H9 (cell line): ENCODE results near the gene PPARA. TPM values are rescaled to one million over a fixed set of nuclear protein-coding genes. Genes with fewer than 3 reads are reported as not detected.
A peak's percentile ranks its signal among the peaks of the same experiment; 100 is the strongest.

ENCODE experiments used
- DNase-seq: peaks from one replicate; pipeline ENCODE4 v3.0.0-alpha.2; 2017
- H2AFZ ChIP-seq: one replicate; pipeline ENCODE4 v1.6.1; 2013; ENCODE audit warnings: mild to moderate bottlenecking, low read length, control low read depth, moderate library complexity
- H2AK5ac ChIP-seq: 2 replicates; pipeline ENCODE4 v1.6.1; 2013; ENCODE audit warnings: low read length, control low read depth, mixed read lengths; ENCODE audit not compliant: insufficient read length
- H2BK120ac ChIP-seq: one replicate; pipeline ENCODE4 v1.6.1; 2013; ENCODE audit warnings: low read depth, mild to moderate bottlenecking, low read length, control low read depth, inconsistent platforms; ENCODE audit not compliant: poor library complexity, severe bottlenecking
- H2BK12ac ChIP-seq: 2 replicates; pipeline ENCODE4 v1.6.1; 2013; ENCODE audit warnings: low read length, control low read depth, mixed read lengths, low read depth; ENCODE audit not compliant: insufficient read length
- H2BK15ac ChIP-seq: 2 replicates; pipeline ENCODE4 v1.6.1; 2013; ENCODE audit warnings: low read depth, low read length, control low read depth
- H2BK20ac ChIP-seq: one replicate; pipeline ENCODE4 v1.6.1; 2013; ENCODE audit warnings: low read depth, mild to moderate bottlenecking, low read length, control low read depth, inconsistent platforms; ENCODE audit not compliant: poor library complexity, severe bottlenecking
- H2BK5ac ChIP-seq: 2 replicates; pipeline ENCODE4 v1.6.1; 2013; ENCODE audit warnings: low read length, control low read depth, mixed read lengths; ENCODE audit not compliant: insufficient read length
- H3K14ac ChIP-seq: 2 replicates; pipeline ENCODE4 v1.6.1; 2013; ENCODE audit warnings: low read length, control low read depth; ENCODE audit not compliant: insufficient read depth
- H3K18ac ChIP-seq: 2 replicates; pipeline ENCODE4 v1.6.1; 2013; ENCODE audit warnings: low read depth, mild to moderate bottlenecking, mixed read lengths, low read length, control low read depth; ENCODE audit not compliant: insufficient read length
- H3K23ac ChIP-seq: 2 replicates; pipeline ENCODE4 v1.6.1; 2013; ENCODE audit warnings: low read length, control low read depth, mixed read lengths, low read depth; ENCODE audit not compliant: insufficient read length
- H3K23me2 ChIP-seq: 2 replicates; pipeline ENCODE4 v1.6.1; 2013; ENCODE audit warnings: low read depth, mild to moderate bottlenecking, mixed read lengths, low read length, control low read depth; ENCODE audit not compliant: insufficient read length, poor library complexity, severe bottlenecking
- H3K27ac ChIP-seq: 2 replicates; pipeline ENCODE4 v1.5.1; 2013; ENCODE audit warnings: low read length, control low read depth, mixed read lengths, low read depth; ENCODE audit not compliant: insufficient read length
- H3K27me3 ChIP-seq: 2 replicates; pipeline ENCODE4 v1.6.1; 2013; ENCODE audit warnings: low read length, control low read depth, inconsistent platforms; ENCODE audit not compliant: insufficient read depth
- H3K4ac ChIP-seq: 2 replicates; pipeline ENCODE4 v1.6.1; 2013; ENCODE audit warnings: low read depth, mild to moderate bottlenecking, control low read depth, inconsistent platforms, low read length, moderate library complexity
- H3K4me1 ChIP-seq: 2 replicates; pipeline ENCODE4 v1.6.1; 2013; ENCODE audit warnings: low read length, control low read depth, inconsistent platforms; ENCODE audit not compliant: insufficient read depth
- H3K4me2 ChIP-seq: 2 replicates; pipeline ENCODE4 v1.6.1; 2013; ENCODE audit warnings: low read length, control low read depth, mixed read lengths; ENCODE audit not compliant: insufficient read length, insufficient read depth
- H3K56ac ChIP-seq: 2 replicates; pipeline ENCODE4 v1.6.1; 2013; ENCODE audit warnings: low read depth, mild to moderate bottlenecking, mixed read lengths, low read length, control low read depth; ENCODE audit not compliant: insufficient read length
- H3K79me1 ChIP-seq: 2 replicates; pipeline ENCODE4 v1.6.1; 2013; ENCODE audit warnings: low read depth, mild to moderate bottlenecking, moderate library complexity, low read length, control low read depth, inconsistent platforms; ENCODE audit not compliant: insufficient read depth, poor library complexity, severe bottlenecking
- H3K79me2 ChIP-seq: 2 replicates; pipeline ENCODE4 v1.6.1; 2013; ENCODE audit warnings: low read length, control low read depth, inconsistent platforms; ENCODE audit not compliant: insufficient read depth
- H3K9ac ChIP-seq: 2 replicates; pipeline ENCODE4 v1.6.1; 2013; ENCODE audit warnings: low read length, control low read depth, mixed read lengths; ENCODE audit not compliant: insufficient read length; ENCODE audit errors: extremely low read depth
- H3K9me3 ChIP-seq: one replicate; pipeline ENCODE4 v1.6.1; 2013; ENCODE audit warnings: low read depth, low read length, inconsistent platforms; ENCODE audit not compliant: control insufficient read depth
- H3T11ph ChIP-seq: one replicate; pipeline ENCODE4 v1.6.1; 2013; ENCODE audit warnings: mild to moderate bottlenecking, low read length, control low read depth, inconsistent platforms
- H4K20me1 ChIP-seq: one replicate; pipeline ENCODE4 v1.6.1; 2013; ENCODE audit not compliant: control insufficient read depth, insufficient read length, insufficient read depth
- H4K5ac ChIP-seq: 2 replicates; pipeline ENCODE4 v1.6.1; 2013; ENCODE audit warnings: low read depth, mild to moderate bottlenecking, mixed read lengths, low read length, control low read depth; ENCODE audit not compliant: insufficient read length
- H4K8ac ChIP-seq: replicated peaks from 2 replicates; pipeline ENCODE4 v1.6.1; 2013; ENCODE audit warnings: low read length, control low read depth, mixed read lengths, low read depth; ENCODE audit not compliant: insufficient read length
- H4K91ac ChIP-seq: 2 replicates; pipeline ENCODE4 v1.6.1; 2013; ENCODE audit warnings: low read depth, mild to moderate bottlenecking, moderate library complexity, mixed read lengths, low read length, control low read depth; ENCODE audit not compliant: insufficient read length
- H3K27ac Mint-ChIP-seq, 3 experiments: 2 replicates in 2 of 3; 3 replicates in 1 of 3; pipeline ENCODE4 v1.8.0; 2020 to 2021; ENCODE audit warnings: mixed read lengths in 3 of 3, mild to moderate bottlenecking in 1 of 3, moderate library complexity in 1 of 3
- H3K27me3 Mint-ChIP-seq: 2 replicates; pipeline ENCODE4 v1.8.0; 2021; ENCODE audit warnings: low read depth, mild to moderate bottlenecking, moderate library complexity, mixed read lengths
- H3K36me3 Mint-ChIP-seq, 3 experiments: 2 replicates in 2 of 3; 3 replicates in 1 of 3; pipeline ENCODE4 v1.8.0; 2020 to 2021; ENCODE audit warnings: low read depth in 3 of 3, mixed read lengths in 3 of 3; ENCODE audit not compliant: insufficient read depth in 1 of 3
- H3K4me1 Mint-ChIP-seq, 2 experiments: 2 replicates each; pipeline ENCODE4 v1.8.0; 2020; ENCODE audit warnings: mixed read lengths in 2 of 2
- H3K4me3 Mint-ChIP-seq, 2 experiments: 2 replicates in 1 of 2; 3 replicates in 1 of 2; pipeline ENCODE4 v1.8.0; 2020 to 2021; ENCODE audit warnings: mild to moderate bottlenecking in 2 of 2, mixed read lengths in 2 of 2, moderate library complexity in 1 of 2
- H3K9me3 Mint-ChIP-seq, 2 experiments: 2 replicates in 1 of 2; 3 replicates in 1 of 2; pipeline ENCODE4 v1.8.0; 2020; ENCODE audit warnings: mild to moderate bottlenecking in 2 of 2, mixed read lengths in 2 of 2, moderate library complexity in 1 of 2
- WGBS: extraction: QIAGEN DNeasy Blood & Tissue Kit; methylation state at CpG from one replicate; pipeline ENCODE4 v1.1.7; 2013; ENCODE audit warnings: missing lambda C conversion rate, low lambda C conversion rate, mixed read lengths; ENCODE audit not compliant: insufficient read length; ENCODE audit errors: extremely low coverage; 5-methylcytosine and 5-hydroxymethylcytosine counted together
- total RNA-seq: library from RNA; stranded (reverse); gene quantifications from 2 replicates; pipeline ENCODE4 v1.2.1, GENCODE V29; 2021
- TF ChIP-seq, protein P1 (sequence below): fragments of 200-600 bp; sonication (generic); conservative IDR thresholded peaks from 3 replicates; pipeline ENCODE4 v1.8.0; 2021; ENCODE audit warnings: antibody characterized with exemption, mild to moderate bottlenecking

PPARA gene
- total RNA-seq, 1 experiment from 2014 or later: 7.3 TPM

DNA sequence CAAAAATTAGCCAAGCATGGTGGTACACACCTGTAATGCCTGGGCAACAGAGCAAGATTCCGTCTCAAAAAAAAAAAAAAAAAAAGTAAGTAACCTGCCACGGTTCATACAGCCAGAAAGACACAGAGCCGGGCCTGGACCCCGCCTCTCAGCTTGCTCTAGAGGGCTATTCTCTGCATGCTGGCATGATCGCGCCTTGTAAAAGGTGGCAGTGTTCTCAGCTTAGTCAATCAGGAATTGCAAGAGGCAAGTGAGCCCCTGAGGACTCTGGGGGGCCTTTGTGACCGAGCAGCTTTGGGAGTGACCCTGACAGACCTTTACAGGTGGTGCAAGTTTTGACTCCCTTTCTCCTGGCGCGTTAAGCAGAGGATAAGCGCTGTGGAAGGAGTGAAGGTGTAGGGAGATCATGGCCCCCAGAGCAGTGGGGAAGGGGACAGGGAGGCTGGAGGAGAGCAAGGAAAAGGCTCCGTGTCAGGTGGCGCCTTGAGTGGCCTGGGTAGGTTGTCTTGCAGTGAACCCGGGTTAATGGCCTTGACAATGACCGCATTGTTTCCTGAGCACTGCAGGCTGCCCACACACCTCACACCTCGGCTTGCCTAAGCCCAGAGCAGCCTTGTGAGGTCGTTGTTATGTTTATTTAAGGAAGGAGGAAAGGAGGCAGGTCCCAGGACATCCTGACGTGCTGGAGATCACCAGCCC is 50.9 kb downstream of the PPARA start:
- H3K27ac ChIP-seq: no peak overlapping the region
- TF ChIP-seq, protein P1, sequence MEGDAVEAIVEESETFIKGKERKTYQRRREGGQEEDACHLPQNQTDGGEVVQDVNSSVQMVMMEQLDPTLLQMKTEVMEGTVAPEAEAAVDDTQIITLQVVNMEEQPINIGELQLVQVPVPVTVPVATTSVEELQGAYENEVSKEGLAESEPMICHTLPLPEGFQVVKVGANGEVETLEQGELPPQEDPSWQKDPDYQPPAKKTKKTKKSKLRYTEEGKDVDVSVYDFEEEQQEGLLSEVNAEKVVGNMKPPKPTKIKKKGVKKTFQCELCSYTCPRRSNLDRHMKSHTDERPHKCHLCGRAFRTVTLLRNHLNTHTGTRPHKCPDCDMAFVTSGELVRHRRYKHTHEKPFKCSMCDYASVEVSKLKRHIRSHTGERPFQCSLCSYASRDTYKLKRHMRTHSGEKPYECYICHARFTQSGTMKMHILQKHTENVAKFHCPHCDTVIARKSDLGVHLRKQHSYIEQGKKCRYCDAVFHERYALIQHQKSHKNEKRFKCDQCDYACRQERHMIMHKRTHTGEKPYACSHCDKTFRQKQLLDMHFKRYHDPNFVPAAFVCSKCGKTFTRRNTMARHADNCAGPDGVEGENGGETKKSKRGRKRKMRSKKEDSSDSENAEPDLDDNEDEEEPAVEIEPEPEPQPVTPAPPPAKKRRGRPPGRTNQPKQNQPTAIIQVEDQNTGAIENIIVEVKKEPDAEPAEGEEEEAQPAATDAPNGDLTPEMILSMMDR: no peak

More for the DNA sequence above, 50.9 kb downstream of the PPARA start:
- Mint-ChIP-seq H3K27me3 (no peaks in the 10 kb centered on the region), H3K4me3 (peak overlapping the region; percentile 42 to 52; a peak in 4 of 5 replicates), H3K27ac (peak overlapping the region in 2 of 3 experiments; percentile 88 to 97; a peak in 4 of 7 replicates), H3K4me1 (peaks cover 21 to 29% of the 10 kb centered on the region in 2 experiments), H3K36me3 (peaks cover 3 to 22% (median 9%) of the 10 kb centered on the region in 3 experiments; a peak in 4 of 7 replicates), H3K9me3 (peaks cover 2 to 4% of the 10 kb centered on the region in 2 experiments; a peak in 2 of 5 replicates)
- H3K4me1 ChIP-seq: peaks cover 3% of the 10 kb centered on the region; the same call in 1 of the 2 replicates
- H3K79me1 ChIP-seq: no peaks in the 10 kb centered on the region
- H2AK5ac ChIP-seq: no peak overlapping the region
- no peak overlapping the region for H2BK15ac ChIP-seq
- no peak overlapping the region for H2BK20ac ChIP-seq
- WGBS: no CpG with 5 or more reads among the region's 17 CpGs
- H4K5ac ChIP-seq: no peak overlapping the region
- H4K91ac ChIP-seq: no peak overlapping the region
- no peak overlapping the region for H2BK120ac ChIP-seq
- H3K56ac ChIP-seq: no peak overlapping the region
- no peak overlapping the region for H3T11ph ChIP-seq
- no peaks in the 10 kb centered on the region for H3K23me2 ChIP-seq
- no peak overlapping the region for H2AFZ ChIP-seq
- no peak overlapping the region for H3K18ac ChIP-seq
- no peaks in the 10 kb centered on the region for H4K20me1 ChIP-seq
- no peak overlapping the region for H4K8ac ChIP-seq
- no peaks in the 10 kb centered on the region for H3K9me3 ChIP-seq
- no peak overlapping the region for H3K9ac ChIP-seq
- no peaks in the 10 kb centered on the region for H3K79me2 ChIP-seq
- H2BK12ac ChIP-seq: no peak overlapping the region
- no peak overlapping the region for H3K23ac ChIP-seq
- no peak overlapping the region for H3K4me2 ChIP-seq
- no peaks in the 10 kb centered on the region for H3K27me3 ChIP-seq
- H3K14ac ChIP-seq: no peak overlapping the region; the same call in 1 of the 2 replicates
- no peak overlapping the region for H2BK5ac ChIP-seq
- no peak overlapping the region for H3K4ac ChIP-seq
- peak; percentile 92 for DNase-seq
